ENCODE results near the gene RBM28.

GRCh38 chr7:128364166-128364870, 20.6 kb upstream of the RBM28 start:
- TF ChIP-seq CTCF (IDR thresholded peaks at IDR 0.05) (no peak), POLR2A (IDR thresholded peaks at IDR 0.05) (no peak)
